SHP77 (cell line): ENCODE results near the gene RNF183.
A peak's percentile ranks its signal among the peaks of the same experiment; 100 is the strongest.
"Not testable (repeated sequence)": the region's sequence is repeated elsewhere in the genome, so short reads cannot be mapped to it uniquely, and the experiment has no call there.

Source experiments
- DNase-seq, 2 experiments: peaks; one replicate each; lab custom pipeline; 2025; lab: John Stamatoyannopoulos, UW

Gene RNF183

GRCh38 chr9:113274474-113275156 is 28.6 kb downstream of the RNF183 start:
- peak; percentile 58 to 64 for DNase-seq

- no peak for DNase-seq
These were observed 33.3 kb downstream of the RNF183 start for GRCh38 chr9:113269871-113270270.

GRCh38 chr9:113269355-113269754 is 33.8 kb downstream of the RNF183 start:
- DNase-seq: no peak

GRCh38 chr9:113267911-113268566 is 35.1 kb downstream of the RNF183 start:
- DNase-seq: no peak

- DNase-seq: no peak
These were observed 37.0 kb downstream of the RNF183 start for GRCh38 chr9:113266174-113266573.

GRCh38 chr9:113261917-113262671 is 41.1 kb downstream of the RNF183 start:
- no peak for DNase-seq

- no peak for DNase-seq
These were observed 44.9 kb downstream of the RNF183 start for GRCh38 chr9:113258282-113258681.

GRCh38 chr9:113257863-113258262 is 45.3 kb downstream of the RNF183 start:
- no peak for DNase-seq

- DNase-seq: no peak
These were observed 47.7 kb downstream of the RNF183 start for GRCh38 chr9:113255438-113255837.

GRCh38 chr9:113254991-113255390 is 48.2 kb downstream of the RNF183 start:
- no peak for DNase-seq

- DNase-seq: no peak
These were observed 52.4 kb downstream of the RNF183 start for GRCh38 chr9:113250807-113251206.

GRCh38 chr9:113249661-113250060 is 53.5 kb downstream of the RNF183 start:
- not testable (repeated sequence) for DNase-seq

GRCh38 chr9:113247640-113248039 is 55.5 kb downstream of the RNF183 start:
- no peak for DNase-seq
